HEK293 (cell line): ENCODE data around the gene ZNF503.

Experiments
- CTCF ChIA-PET: fragments of 350-600 bp; formaldehyde crosslinking; extraction: SDS; loops from one replicate; lab custom pipeline; 2021; ENCODE audit warnings: antibody characterized with exemption; lab: Yijun Ruan, JAX
- POLR2A ChIA-PET: fragments of 300-600 bp; formaldehyde crosslinking; extraction: SDS; loops from one replicate; lab custom pipeline; 2020; ENCODE audit warnings: antibody characterized with exemption, inconsistent platforms; lab: Yijun Ruan, JAX
- H3K27ac ChIP-seq: fragments of 200-500 bp; sonication (Bioruptor generic); 2 replicates; pipeline ENCODE4 v1.5.1; 2014; ENCODE audit warnings: low read depth, low read length, control low read depth, inconsistent platforms; ENCODE audit errors: extremely low read depth
- H3K36me3 ChIP-seq, 2 experiments: fragments of 200-500 bp in 1 of 2; sonication (Bioruptor generic) in 1 of 2; 1 replicate in 1 of 2; 2 replicates in 1 of 2; pipeline ENCODE4 v1.5.1; 2014 to 2017; ENCODE audit warnings: inconsistent platforms in 2 of 2, low read length in 2 of 2; ENCODE audit not compliant: control insufficient read depth in 2 of 2, insufficient read depth in 1 of 2
- H3K4me1 ChIP-seq: fragments of 200-500 bp; sonication (Bioruptor generic); 2 replicates; pipeline ENCODE4 v1.5.1; 2014; ENCODE audit warnings: mild to moderate bottlenecking, low read length, inconsistent platforms; ENCODE audit not compliant: control insufficient read depth, insufficient read depth
- H3K4me3 ChIP-seq: 2 replicates; pipeline ENCODE4 v1.5.1; 2011; ENCODE audit warnings: low read depth, mild to moderate bottlenecking, control low read depth, low read length, moderate library complexity
- H3K9me3 ChIP-seq: fragments of 200-500 bp; sonication (Bioruptor generic); 2 replicates; pipeline ENCODE4 v1.5.1; 2014; ENCODE audit warnings: low read depth, low read length, inconsistent platforms; ENCODE audit not compliant: control insufficient read depth, insufficient read depth
- BCL11A ChIP-seq: fragments of 450-650 bp; formaldehyde crosslinking; IDR thresholded peaks from 2 replicates; pipeline ENCODE4 v1.5.1; 2016; ENCODE audit warnings: low read depth, missing biosample characterization, missing genetic modification characterization
- HOXD13 ChIP-seq: sonication (generic); formaldehyde crosslinking; IDR thresholded peaks from 2 replicates; pipeline ENCODE4 v1.8.0; 2022; ENCODE audit warnings: missing genetic modification reagents, borderline replicate concordance
- KLF1 ChIP-seq: fragments of 450-650 bp; formaldehyde crosslinking; IDR thresholded peaks from 2 replicates; pipeline ENCODE4 v1.5.1; 2016; ENCODE audit warnings: missing biosample characterization, missing genetic modification characterization
- KLF9 ChIP-seq: fragments of 450-650 bp; formaldehyde crosslinking; IDR thresholded peaks from 2 replicates; pipeline ENCODE4 v1.5.1; 2016; ENCODE audit warnings: missing biosample characterization, missing genetic modification characterization, low read depth
- PRDM1 ChIP-seq: fragments of 450-650 bp; formaldehyde crosslinking; IDR thresholded peaks from 2 replicates; pipeline ENCODE4; 2016; ENCODE audit warnings: missing biosample characterization, missing genetic modification characterization
- SCRT2 ChIP-seq: fragments of 450-650 bp; formaldehyde crosslinking; IDR thresholded peaks from 2 replicates; pipeline ENCODE4 v1.5.1; 2016; ENCODE audit warnings: missing biosample characterization, missing genetic modification characterization
- SP7 ChIP-seq: fragments of 450-650 bp; formaldehyde crosslinking; IDR thresholded peaks from 2 replicates; pipeline ENCODE4 v1.5.1; 2016; ENCODE audit warnings: missing biosample characterization, missing genetic modification characterization
- ZNF174 ChIP-seq: fragments of 450-650 bp; formaldehyde crosslinking; IDR thresholded peaks from 2 replicates; pipeline ENCODE4 v1.5.0; 2017; ENCODE audit warnings: missing biosample characterization, mild to moderate bottlenecking, missing genetic modification characterization
- ZNF2 ChIP-seq: fragments of 450-650 bp; formaldehyde crosslinking; IDR thresholded peaks from 2 replicates; pipeline ENCODE4 v1.5.1; 2016; ENCODE audit warnings: missing biosample characterization, missing genetic modification characterization
- ZNF202 ChIP-seq: fragments of 450-650 bp; formaldehyde crosslinking; IDR thresholded peaks from 2 replicates; pipeline ENCODE4 v1.5.1; 2016; ENCODE audit warnings: missing biosample characterization, missing genetic modification characterization, borderline replicate concordance
- ZNF223 ChIP-seq: fragments of 450-650 bp; formaldehyde crosslinking; IDR thresholded peaks from 2 replicates; pipeline ENCODE4 v1.5.1; 2016; ENCODE audit warnings: missing biosample characterization, missing genetic modification characterization
- ZNF24 ChIP-seq: fragments of 450-650 bp; formaldehyde crosslinking; IDR thresholded peaks from 2 replicates; pipeline ENCODE4 v1.5.1; 2016; ENCODE audit warnings: missing biosample characterization, missing genetic modification characterization
- ZNF366 ChIP-seq: fragments of 450-650 bp; formaldehyde crosslinking; conservative IDR thresholded peaks from 2 replicates; pipeline ENCODE4 v1.5.1; 2016; ENCODE audit warnings: missing biosample characterization, missing genetic modification characterization
- ZNF785 ChIP-seq: fragments of 450-650 bp; formaldehyde crosslinking; IDR thresholded peaks from 2 replicates; pipeline ENCODE4 v1.5.1; 2016; ENCODE audit warnings: missing biosample characterization, missing genetic modification characterization
- ZXDB ChIP-seq: fragments of 450-650 bp; formaldehyde crosslinking; IDR thresholded peaks from 2 replicates; pipeline ENCODE4 v1.5.1; 2016; ENCODE audit warnings: missing biosample characterization, missing genetic modification characterization
- TF ChIP-seq, protein P1 (sequence below): fragments of 450-650 bp; formaldehyde crosslinking; IDR thresholded peaks from 2 replicates; pipeline ENCODE4 v1.5.1; 2016; ENCODE audit warnings: missing biosample characterization, missing genetic modification characterization
- TF ChIP-seq, protein P2 (sequence below): fragments of 450-650 bp; formaldehyde crosslinking; IDR thresholded peaks from 2 replicates; pipeline ENCODE4 v1.5.1; 2016; ENCODE audit warnings: missing biosample characterization, missing genetic modification characterization
- TF ChIP-seq, protein P3 (sequence below): fragments of 450-650 bp; formaldehyde crosslinking; IDR thresholded peaks from 2 replicates; pipeline ENCODE4 v1.5.0; 2017; ENCODE audit warnings: missing biosample characterization, missing genetic modification characterization, borderline replicate concordance

The ZNF503 gene

GRCh38 chr10:75408911-75409885 lies 7.6 kb upstream of the ZNF503 start (continued):
- TF ChIP-seq, protein P1, sequence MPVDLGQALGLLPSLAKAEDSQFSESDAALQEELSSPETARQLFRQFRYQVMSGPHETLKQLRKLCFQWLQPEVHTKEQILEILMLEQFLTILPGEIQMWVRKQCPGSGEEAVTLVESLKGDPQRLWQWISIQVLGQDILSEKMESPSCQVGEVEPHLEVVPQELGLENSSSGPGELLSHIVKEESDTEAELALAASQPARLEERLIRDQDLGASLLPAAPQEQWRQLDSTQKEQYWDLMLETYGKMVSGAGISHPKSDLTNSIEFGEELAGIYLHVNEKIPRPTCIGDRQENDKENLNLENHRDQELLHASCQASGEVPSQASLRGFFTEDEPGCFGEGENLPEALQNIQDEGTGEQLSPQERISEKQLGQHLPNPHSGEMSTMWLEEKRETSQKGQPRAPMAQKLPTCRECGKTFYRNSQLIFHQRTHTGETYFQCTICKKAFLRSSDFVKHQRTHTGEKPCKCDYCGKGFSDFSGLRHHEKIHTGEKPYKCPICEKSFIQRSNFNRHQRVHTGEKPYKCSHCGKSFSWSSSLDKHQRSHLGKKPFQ (tag by site-specific recombination) = no peak
- no peak for TF ChIP-seq ZNF785 (tag by site-specific recombination)
- TF ChIP-seq ZXDB (tag by site-specific recombination) = peak; percentile 68
- TF ChIP-seq HOXD13 (CRISPR knock-in tag) = no peak
- no peak for TF ChIP-seq ZNF223 (tag by site-specific recombination)
- peak; percentile 90; the same call in 1 of the 2 replicates for TF ChIP-seq ZNF2 (tag by site-specific recombination)
- TF ChIP-seq SP7 (tag by site-specific recombination) = peak; percentile 75
- no peak for TF ChIP-seq BCL11A
- TF ChIP-seq ZNF174 (tag by site-specific recombination) = no peak
- TF ChIP-seq PRDM1 (tag by site-specific recombination) = no peak
- peak; percentile 70 for TF ChIP-seq KLF9 (tag by site-specific recombination)
- TF ChIP-seq, protein P2, sequence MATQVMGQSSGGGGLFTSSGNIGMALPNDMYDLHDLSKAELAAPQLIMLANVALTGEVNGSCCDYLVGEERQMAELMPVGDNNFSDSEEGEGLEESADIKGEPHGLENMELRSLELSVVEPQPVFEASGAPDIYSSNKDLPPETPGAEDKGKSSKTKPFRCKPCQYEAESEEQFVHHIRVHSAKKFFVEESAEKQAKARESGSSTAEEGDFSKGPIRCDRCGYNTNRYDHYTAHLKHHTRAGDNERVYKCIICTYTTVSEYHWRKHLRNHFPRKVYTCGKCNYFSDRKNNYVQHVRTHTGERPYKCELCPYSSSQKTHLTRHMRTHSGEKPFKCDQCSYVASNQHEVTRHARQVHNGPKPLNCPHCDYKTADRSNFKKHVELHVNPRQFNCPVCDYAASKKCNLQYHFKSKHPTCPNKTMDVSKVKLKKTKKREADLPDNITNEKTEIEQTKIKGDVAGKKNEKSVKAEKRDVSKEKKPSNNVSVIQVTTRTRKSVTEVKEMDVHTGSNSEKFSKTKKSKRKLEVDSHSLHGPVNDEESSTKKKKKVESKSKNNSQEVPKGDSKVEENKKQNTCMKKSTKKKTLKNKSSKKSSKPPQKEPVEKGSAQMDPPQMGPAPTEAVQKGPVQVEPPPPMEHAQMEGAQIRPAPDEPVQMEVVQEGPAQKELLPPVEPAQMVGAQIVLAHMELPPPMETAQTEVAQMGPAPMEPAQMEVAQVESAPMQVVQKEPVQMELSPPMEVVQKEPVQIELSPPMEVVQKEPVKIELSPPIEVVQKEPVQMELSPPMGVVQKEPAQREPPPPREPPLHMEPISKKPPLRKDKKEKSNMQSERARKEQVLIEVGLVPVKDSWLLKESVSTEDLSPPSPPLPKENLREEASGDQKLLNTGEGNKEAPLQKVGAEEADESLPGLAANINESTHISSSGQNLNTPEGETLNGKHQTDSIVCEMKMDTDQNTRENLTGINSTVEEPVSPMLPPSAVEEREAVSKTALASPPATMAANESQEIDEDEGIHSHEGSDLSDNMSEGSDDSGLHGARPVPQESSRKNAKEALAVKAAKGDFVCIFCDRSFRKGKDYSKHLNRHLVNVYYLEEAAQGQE (tag by site-specific recombination) = 0 out of 2 replicates have a peak, but pooled peaks have one; percentile 20
- peak; percentile 52 for TF ChIP-seq KLF1 (tag by site-specific recombination)
- TF ChIP-seq, all 188 proteins: peak for 43

- Histone ChIP-seq H3K27ac (peak overlapping the region; percentile 90; the same call in 1 of the 2 replicates), H3K4me3 (peak overlapping the region; percentile 54), H3K4me1 (no peaks in the 10 kb centered on the region), H3K36me3 (peaks cover 0 to 17% of the 10 kb centered on the region in 2 experiments; a peak in 1 of 3 replicates), H3K9me3 (no peaks in the 10 kb centered on the region)
- ChIA-PET CTCF (interaction anchor here (0.9 kb wide), 1 partner anchor 18 kb away, joined by 3 read pairs; no protein-coding TSS in a partner anchor), POLR2A (no interaction called here)
- TF ChIP-seq ZNF24 (no peak), ZNF202 (tag by site-specific recombination) (peak; percentile 86; the same call in 1 of the 2 replicates), ZNF366 (tag by site-specific recombination) (no peak), SCRT2 (tag by site-specific recombination) (no peak)
- TF ChIP-seq, protein P3, sequence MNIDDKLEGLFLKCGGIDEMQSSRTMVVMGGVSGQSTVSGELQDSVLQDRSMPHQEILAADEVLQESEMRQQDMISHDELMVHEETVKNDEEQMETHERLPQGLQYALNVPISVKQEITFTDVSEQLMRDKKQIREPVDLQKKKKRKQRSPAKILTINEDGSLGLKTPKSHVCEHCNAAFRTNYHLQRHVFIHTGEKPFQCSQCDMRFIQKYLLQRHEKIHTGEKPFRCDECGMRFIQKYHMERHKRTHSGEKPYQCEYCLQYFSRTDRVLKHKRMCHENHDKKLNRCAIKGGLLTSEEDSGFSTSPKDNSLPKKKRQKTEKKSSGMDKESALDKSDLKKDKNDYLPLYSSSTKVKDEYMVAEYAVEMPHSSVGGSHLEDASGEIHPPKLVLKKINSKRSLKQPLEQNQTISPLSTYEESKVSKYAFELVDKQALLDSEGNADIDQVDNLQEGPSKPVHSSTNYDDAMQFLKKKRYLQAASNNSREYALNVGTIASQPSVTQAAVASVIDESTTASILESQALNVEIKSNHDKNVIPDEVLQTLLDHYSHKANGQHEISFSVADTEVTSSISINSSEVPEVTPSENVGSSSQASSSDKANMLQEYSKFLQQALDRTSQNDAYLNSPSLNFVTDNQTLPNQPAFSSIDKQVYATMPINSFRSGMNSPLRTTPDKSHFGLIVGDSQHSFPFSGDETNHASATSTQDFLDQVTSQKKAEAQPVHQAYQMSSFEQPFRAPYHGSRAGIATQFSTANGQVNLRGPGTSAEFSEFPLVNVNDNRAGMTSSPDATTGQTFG (tag by site-specific recombination) = no peak
Observed at GRCh38 chr10:75408509-75408875, 6.9 kb upstream of the ZNF503 start.
